T47D (cell line): ENCODE data around the gene CDS2.

Source experiments
- DNase-seq, 2 experiments: peaks; one replicate each; pipeline versions ENCODE4 v3.0.0 to v3.0.0-alpha.2; 2011 to 2012; ENCODE audit warnings: low read depth in 1 of 2, low spot score in 1 of 2
- JUND ChIP-seq: IDR thresholded peaks from 2 replicates; pipeline ENCODE4 v1.6.1; 2012; ENCODE audit warnings: low read depth
- in situ Hi-C: cut with HindIII; loops from 2 replicates; pipeline ENCODE4 v1.10.0; 2016; ENCODE audit warnings: low sequenced_read_pairs, low pct_unique_long_range_greater_than_20kb

CDS2 gene

DNA sequence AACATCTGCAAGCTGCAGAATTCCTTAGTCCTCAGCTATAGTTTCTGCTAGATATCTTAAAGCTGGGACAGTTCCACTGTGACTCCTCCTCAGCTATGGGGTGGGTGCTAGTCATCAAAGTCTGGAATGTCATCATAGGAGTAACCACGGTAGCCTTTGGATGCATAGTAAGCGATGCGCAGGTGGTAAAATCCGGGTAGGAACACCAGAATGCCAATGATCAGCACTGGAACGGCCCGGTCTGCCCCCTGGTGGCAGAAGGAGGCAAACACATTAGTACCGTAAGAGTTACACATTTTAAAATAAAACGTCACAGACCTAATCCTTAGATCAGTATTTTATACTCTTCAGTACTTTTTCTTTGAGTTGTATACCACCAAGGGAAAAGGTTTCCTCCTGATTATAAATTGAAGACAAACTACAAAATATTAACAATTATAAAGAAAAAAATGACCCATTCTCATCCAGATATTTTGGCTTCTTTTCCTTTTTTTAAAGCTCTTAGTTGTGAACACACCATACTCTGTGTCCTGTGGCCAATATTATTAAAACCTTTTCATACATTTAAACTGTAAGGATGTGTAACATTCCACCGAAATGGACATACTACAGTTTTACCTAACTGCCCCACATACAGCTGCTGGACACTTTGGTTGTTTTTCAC lies 26.0 kb upstream of the CDS2 start:
- no peak for TF ChIP-seq JUND
- in situ Hi-C loops = no loop called here
- DNase-seq = peak; percentile 54 to 72

DNA sequence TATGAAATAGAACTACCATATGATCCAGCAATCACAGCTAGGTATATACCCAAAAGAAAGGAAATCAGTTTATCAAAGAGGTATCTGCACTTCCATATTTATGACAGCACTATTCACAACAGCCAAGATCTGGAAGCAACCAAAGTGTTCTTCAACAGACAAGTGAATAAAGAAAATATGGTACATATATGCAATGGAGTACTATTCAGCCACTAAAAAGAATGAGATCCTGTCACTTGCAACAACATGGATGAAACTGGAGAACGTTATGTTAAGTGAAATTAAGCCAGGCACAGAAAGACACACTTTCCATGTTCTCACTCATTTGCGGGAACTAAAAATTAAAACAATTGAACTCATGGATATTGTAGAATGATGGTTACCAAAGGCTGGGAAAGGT lies 22.3 kb upstream of the CDS2 start:
- in situ Hi-C loops = no loop called here
- no peak for TF ChIP-seq JUND
- DNase-seq = no peak

DNA sequence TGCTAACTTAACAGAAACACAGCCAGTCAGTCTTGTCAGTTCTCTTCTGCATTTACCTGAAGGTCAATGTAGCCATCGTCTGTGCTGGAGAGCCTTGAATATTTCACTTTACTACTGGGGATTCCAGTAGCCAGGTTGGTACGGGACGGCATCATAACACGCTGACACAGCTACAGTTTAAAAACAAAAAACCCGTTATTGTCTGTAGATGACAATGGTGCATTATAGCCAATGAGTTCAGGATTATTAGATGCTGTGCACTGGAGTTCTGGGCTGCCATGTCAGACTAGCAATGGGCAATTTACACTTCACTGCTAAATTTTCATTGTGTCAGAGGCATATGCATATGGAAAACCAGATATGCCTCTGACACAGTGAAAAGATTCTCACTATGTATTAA lies 17.5 kb upstream of the CDS2 start:
- in situ Hi-C loops = no loop called here
- no peak for DNase-seq
- TF ChIP-seq JUND = no peak

DNA sequence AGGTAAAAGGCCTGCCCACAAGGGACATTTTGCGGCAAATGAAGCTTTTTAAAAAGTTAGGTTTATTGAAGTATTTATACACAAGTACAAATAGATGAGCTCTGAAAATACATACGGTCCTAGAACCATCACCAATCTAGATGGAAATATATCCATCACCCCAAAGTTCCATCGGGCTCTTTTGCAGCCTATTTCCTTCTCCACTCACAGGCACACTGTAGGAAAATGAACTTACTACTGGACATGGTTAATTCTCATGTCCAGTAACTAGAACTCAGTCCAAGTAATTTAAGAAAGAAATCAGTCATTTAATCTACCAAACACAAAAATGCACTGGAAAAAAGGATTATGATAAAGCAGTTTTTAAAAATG lies 13.2 kb upstream of the CDS2 start:
- DNase-seq = no peak
- no peak for TF ChIP-seq JUND
- in situ Hi-C loops = no loop called here

GRCh38 chr20:5114403-5114802 lies 12.4 kb upstream of the CDS2 start:
- TF ChIP-seq JUND = no peak
- no peak for DNase-seq
- in situ Hi-C loops = no loop called here

- in situ Hi-C loops = no loop called here
- no peak for DNase-seq
- TF ChIP-seq JUND = no peak
These were observed 9.9 kb upstream of the CDS2 start for GRCh38 chr20:5116875-5117274.

GRCh38 chr20:5118220-5119142 lies 8.3 kb upstream of the CDS2 start:
- no peak for TF ChIP-seq JUND
- in situ Hi-C loops = no loop called here
- no peak for DNase-seq

GRCh38 chr20:5119143-5119434 lies 7.7 kb upstream of the CDS2 start:
- TF ChIP-seq JUND = no peak
- no peak for DNase-seq
- in situ Hi-C loops = no loop called here

- in situ Hi-C loops = no loop called here
These were observed 7.2 kb upstream of the CDS2 start, which contains the start of gene PCNA for GRCh38 chr20:5119435-5120184. Gene PCNA, minus strand, starts transcription at chr20:5119958. Its CDS starts 160 bp downstream, at chr20:5119798.

GRCh38 chr20:5120185-5120476 lies 6.7 kb upstream of the CDS2 start:
- no peak for DNase-seq
- in situ Hi-C loops = no loop called here
- TF ChIP-seq JUND = no peak

More at GRCh38 chr20:5119435-5120184, 7.2 kb upstream of the CDS2 start, which contains the start of gene PCNA:
- DNase-seq = peak; percentile 95 to 98
- no peak for TF ChIP-seq JUND

GRCh38 chr20:5122873-5123260 lies 3.9 kb upstream of the CDS2 start:
- TF ChIP-seq JUND = no peak
- DNase-seq = no peak
- in situ Hi-C loops = no loop called here

- TF ChIP-seq JUND = no peak
- DNase-seq = peak in 1 of 2 experiments; percentile 44
- in situ Hi-C loops = no loop called here
These were observed 523 bp downstream of the CDS2 start for GRCh38 chr20:5127204-5127858.
